SK-N-DZ (cell line): Measurements from ENCODE around the gene CELA1.
A peak's percentile ranks its signal among the peaks of the same experiment; 100 is the strongest.
"Not testable (repeated sequence)": the region's sequence is repeated elsewhere in the genome, so short reads cannot be mapped to it uniquely, and the experiment has no call there.

Experiments used
- DNase-seq: peaks from one replicate; pipeline ENCODE4 v3.0.0-alpha.2; 2015; ENCODE audit warnings: low spot score

Gene CELA1

DNA sequence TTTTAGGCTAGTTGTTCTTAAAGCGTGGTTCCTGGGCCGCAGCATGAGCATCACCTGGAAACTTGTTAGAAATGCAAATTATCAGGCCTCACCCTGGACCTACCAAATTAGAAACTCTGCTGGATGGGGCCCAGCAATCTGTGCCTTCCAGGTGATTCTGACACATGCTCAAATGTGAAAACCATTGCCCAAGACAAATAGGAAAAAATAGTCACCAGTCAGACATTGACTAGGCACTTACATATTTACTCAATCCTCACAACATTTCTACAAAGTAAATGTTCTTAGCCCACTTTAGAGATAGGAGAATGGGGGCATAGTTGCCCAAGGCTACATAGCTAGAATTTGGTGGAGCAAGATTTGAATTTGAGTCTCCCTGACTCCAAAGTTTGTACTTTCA is 3.3 kb downstream of the CELA1 start:
- DNase-seq = no peak

DNA sequence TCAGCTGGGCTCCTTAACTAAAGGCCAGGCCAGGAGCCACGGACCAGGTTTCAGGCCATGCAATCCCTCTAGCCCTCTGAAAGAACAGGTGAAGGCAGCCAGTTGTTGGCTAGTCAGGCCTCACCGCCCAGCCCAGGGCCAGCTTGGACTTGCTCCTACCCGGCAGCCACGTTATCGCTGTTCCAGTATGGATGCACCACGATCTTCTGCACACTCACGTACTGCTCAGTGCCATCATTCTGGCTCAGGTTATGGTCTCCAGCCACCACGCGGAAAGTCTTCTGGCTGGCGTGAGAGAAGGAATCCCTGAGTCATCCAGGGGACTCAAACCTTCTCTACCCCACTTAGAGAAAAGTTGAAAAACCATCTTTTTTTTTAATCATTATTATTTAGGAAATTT is 4.1 kb downstream of the CELA1 start:
- DNase-seq = no peak

DNA sequence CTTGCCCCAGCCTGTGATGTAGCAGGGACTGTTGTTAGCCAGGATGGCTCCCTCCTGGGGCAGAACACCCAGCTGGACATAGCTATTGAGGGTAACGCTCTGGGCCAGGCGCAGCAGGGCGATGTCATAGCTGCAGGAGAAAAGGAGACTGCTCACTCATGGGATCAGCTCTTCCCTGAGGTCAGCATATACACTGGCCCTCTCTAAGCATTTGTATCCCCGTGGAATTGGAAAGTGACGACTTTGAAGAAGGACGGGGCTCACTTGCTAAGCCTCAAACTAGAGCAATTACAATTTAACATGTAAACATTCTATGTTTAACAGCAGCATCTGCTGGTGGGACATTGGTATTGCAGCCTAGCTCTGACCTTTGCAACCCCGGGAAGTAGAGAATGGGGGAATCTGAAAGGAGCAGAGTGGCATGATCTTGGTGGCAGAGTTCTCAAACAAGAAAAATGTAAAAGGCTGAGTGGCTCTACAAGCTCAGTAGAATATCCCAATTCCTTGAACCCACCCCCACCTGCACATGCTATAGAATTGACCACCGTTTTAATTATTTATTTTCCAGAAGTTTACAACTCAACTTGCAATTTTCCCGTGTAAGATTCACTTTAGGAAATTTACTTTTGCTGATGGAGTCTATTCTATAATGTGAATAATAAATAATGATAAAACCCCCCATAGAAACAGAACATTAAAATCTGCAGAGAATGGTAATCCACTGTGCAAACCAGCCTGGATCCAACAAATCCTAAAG is 5.0 kb downstream of the CELA1 start:
- DNase-seq = peak; percentile 74

GRCh38 chr12:51339750-51340149 is 6.7 kb downstream of the CELA1 start:
- DNase-seq = no peak

DNA sequence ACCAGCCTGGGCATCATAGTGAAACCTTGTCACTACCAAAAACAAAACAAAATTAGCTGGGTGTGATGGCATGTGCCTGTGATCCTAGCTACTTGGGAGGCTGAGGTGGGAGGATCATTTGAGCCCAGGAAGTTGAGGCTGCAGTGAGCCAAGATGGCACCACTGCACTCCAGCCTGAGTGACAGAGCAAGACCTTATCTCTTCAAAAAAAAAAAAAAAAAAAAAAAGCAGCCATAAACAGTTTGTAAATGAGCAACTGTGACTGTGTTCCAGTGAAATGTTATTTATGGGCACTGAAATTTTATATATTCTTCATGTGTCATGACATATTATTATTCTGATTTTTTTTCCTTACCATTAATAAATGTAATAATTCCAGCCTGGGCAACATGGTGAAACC is 9.1 kb downstream of the CELA1 start:
- DNase-seq = not testable (repeated sequence)

- no peak for DNase-seq
Measured at GRCh38 chr12:51335931-51336330, 10.5 kb downstream of the CELA1 start.

DNA sequence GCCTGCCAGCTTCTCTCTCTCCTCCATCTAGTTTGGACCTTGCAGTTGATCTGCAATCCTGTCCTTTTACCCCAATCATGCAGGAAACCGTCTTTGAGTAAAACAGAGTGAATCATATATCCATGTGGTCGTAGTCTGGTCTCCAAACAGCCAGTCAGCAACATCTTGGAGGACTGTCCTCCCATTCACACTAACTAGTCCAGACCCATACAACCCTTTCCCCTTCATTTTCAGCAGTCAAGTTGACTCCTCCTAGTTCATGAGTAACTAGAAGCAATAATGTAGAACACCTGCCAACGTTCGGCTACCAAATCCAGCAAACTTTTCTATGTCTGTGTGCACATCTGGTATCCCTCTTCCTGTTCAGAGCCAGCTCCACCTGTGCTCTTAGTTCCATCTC is 11.7 kb downstream of the CELA1 start:
- no peak for DNase-seq

DNA sequence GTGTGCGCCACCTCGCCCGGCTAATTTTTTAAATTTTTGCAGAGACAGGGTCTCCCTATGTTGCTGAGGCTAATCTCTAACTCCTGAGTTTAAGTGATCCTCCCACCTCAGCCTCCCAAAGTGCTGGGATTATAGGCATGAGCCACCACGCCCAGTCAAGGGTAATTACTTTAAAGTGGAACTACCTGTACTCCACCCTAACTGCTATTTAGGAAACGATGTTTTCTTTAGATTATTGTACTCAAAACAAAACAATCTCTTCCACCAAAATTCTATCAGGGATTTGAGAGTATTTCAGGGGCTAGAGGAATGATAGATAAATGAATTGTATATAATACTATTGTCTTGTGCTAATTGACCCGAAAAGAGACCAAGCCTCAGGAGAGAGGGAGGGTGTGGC is 12.9 kb downstream of the CELA1 start:
- DNase-seq = no peak

- DNase-seq = no peak
Measured at GRCh38 chr12:51330186-51330585, 16.3 kb downstream of the CELA1 start.

DNA sequence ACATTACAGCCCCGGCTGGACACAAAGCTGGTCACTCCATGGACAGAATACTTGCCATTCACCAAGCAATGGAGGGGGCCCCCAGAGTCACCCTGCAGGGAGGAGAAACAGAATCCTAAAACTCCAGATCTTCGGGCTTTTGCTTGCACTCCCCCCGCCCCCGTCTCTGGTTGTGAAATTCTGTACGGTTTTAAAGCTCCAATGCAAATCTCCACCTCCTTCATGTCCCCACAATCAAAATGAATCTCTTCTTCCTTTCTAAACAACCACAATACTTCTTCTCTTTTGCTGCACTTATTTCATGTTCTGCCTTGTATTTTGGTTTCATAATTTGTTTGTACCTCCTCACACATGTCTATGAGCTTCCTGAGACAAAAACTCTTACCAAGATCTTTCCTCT is 16.7 kb downstream of the CELA1 start:
- DNase-seq = no peak

DNA sequence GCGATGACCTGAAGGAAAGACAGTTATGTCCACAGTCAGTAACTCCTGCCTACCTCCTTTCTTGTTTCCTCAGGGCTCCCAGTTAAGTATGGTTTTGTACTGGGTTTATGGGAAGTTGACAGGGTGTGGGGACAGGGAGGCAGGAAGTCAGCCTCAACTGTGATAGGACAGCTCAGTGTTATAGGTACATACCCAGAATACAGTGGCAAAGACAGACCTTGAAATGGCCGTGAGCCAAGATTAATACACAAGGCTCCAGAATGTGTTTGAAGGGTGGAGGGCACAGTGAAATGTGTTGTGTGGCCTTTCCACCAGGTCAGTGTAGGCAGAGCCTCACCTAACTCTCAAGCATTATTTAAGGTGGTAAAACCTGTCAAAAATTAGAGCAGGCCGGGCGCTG is 17.9 kb downstream of the CELA1 start:
- no peak for DNase-seq

DNA sequence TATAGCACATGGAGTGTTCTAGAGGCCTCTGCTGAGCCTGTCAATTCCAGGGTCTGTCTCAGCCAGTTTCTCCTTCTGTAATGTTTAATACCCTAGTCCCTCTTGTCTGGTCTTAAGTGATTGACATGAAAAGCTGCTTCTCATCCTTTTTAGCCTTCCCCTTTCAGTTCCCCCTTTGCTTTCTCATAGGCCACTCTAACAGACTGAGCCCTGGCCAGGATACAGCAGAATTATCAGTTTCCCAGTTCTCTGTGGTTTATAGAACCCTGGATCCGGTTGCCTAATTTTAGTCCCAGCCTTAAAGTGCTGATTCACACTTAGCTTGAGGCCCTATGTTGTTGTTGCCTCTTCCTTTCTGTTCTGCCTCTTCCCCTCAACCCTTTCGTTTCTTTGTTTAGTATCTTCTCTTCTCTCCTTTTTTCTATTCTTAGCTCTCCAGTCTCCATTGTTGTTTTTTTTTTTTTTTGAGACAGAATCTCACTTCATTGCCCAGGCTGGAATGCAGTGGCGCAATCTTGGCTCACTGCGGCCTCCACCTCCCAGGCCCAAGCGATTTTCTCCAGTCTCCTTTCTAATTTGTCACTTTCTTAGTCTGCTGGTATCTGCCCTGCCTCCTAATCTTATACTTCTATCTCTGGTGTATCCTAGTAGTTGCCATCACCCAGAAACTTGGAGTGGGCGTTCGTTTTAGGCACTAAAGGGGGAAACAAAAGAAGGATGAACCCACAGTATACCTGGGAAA is 19.6 kb downstream of the CELA1 start:
- no peak for DNase-seq

DNA sequence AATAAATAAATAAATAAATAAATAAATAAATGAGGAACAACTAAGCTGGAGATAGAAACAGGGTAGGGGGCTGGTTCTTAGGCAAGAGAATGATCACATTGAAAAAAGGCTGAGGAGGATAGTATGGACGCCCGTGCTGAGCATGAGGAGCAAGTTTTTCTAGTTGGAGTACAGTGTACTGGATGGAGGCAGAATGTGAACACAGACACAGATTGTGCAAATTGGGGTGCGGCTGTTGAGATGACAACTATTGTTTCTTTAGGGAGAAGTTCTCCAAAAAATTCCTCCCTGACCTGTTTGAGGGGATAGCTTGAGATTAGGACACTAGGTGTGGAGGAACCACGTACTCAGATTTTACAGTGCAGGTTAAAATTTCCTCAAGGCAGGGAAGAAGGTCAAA is 21.5 kb downstream of the CELA1 start:
- no peak for DNase-seq

DNA sequence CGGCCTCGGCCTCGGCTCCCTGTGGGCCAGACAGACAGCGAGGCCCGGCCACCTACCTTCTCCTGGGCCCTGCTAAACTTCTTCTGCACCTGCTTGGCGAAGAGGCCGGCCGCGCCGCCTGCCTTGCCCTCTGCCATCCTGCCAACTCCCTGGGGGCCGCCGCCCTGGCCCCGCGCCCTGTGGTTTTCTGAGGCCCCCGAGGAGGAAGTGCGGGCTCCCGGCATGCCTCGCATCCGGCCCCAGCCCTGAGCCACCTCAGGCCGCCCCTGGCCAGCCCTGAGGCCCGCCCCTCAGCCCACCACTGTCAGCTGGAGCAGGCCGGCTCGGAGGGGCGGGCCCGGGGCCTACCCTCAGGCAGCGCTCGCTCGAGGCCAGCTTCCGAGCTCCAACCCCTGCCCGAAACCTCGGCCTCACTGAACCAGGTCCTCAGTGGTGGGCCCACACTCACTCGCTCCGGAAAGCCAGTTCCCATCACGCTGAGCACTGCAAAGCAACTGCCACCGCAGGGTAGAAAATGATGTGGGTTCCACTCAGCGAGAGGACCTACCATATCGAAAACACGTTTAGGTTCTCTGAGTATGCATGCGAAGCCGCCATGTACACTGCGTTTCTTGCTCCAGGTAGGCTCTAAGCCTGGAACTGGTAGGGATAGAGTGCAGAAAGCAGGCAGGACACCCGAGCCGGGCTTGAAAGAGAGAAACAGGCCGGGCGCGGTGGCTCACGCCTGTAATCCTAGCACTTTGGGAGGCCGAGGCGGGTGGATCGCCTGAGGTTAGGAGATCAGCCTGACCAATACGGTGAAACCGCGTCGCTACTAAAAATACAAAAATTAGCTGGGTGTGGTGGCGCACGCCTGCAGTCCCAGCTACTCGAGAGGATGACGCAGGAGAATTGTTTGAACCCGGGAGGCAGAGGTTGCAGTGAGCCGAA is 22.2 kb downstream of the CELA1 start, which contains the start of gene BIN2:
TSS of gene BIN2 (minus strand) at position 209 of the 930 bp plus-strand sequence. CDS start at position 137, 72 bp downstream.
- DNase-seq = no peak

DNA sequence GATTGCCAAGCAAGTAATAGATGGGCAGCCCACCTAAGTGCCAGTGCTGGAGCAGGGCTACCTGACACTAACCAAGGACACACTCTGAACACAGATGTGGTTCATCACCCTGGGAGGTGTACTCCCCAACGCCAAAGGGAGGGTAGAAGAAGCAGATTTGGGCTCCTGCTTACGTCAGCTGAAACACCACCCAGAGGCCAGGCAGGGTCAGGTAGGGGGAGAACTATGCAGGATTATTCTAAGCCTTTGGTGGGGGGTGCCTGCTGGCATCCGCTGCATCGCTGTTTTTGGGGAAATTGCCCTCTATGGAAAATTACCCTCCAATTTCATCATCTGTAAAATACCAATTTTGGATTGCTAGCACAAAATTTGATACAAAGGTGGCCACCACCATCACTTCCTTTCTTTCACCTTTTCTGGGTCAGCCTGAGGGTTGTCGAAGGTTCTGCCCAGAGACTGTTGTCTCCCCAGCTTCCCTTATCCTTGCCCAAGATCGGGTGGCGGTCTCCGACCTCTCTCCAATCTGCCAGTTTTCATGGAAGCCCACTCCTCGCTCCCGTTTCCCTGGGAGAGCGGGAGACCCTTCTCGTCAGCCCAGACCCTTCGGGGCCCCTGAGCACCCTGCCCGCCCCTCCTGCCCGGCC is 23.0 kb downstream of the CELA1 start:
- no peak for DNase-seq

- no peak for DNase-seq
Measured at GRCh38 chr12:51322452-51322851, 24.0 kb downstream of the CELA1 start.

GRCh38 chr12:51321882-51322281 is 24.6 kb downstream of the CELA1 start:
- DNase-seq = no peak

DNA sequence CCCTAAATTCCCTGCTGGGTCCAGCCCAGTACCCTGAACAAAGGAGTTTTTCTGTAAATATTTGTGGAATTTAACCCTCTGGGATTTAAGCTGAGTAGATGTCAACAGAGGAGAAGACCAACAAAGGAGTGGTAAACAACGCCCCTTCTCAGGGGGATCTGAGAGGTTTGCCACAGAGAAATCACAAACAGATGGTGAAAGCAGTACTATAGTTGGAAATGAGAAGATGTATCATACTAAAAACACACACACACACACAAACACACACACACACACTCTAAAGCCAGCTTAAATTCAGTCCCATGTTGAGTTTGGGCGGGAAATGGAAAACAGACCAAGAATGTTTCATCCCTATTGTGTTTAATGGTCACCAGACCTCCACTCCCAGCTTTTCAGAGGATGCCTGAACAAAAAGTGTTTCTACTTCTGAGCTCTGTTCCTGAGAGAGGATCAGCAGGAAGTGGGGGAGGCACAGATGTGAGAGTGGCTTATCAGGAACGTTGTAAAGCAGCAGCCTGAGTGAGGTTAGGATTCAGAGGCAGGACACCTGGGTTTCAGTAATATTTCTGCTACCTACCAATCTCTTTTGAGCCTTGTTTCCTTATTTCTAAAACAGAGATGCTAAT is 25.7 kb downstream of the CELA1 start:
- no peak for DNase-seq

- no peak for DNase-seq
Measured at GRCh38 chr12:51320311-51320694, 26.2 kb downstream of the CELA1 start.

DNA sequence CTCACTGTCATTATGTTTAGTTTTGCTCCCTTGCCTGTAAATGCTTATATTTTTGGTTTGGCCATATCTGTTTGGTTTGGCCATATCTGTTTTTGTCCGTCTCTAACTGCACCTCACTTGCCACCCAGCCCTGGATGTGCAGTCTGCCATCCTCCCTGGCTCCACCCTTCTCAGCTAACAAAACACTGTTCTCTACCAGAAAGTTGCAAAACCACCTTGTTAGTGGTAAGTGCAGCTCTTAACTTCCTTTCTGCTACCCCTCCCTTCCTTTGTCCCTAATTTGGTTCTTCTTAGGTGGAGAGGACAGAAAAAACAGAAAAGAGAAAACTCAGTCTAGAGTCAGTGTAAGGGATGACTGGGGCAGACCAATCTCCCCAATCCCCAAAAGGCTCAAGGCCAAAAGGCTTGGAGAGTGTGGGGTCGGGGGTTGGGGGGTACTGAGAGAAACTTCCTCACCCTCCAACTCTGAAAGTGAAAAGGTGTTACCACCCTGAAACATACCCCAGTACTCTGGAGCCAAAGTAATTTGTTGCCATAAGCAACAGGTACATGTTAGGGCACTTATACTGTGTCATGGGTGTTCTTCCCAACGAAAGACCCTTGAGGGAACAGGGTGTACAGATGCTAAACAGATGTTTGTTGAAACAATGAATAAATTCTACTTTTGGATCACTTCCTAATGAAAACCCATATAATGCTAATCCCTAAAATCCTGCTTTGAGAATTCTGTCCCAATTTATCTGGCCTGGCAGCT is 27.5 kb downstream of the CELA1 start:
- DNase-seq = no peak
